D341Med (cell line): ENCODE measurements around the gene FTL.
A peak's percentile ranks its signal among the peaks of the same experiment; 100 is the strongest.
"Not testable (repeated sequence)": the region's sequence is repeated elsewhere in the genome, so short reads cannot be mapped to it uniquely, and the experiment has no call there.

Experiments used
- DNase-seq: peaks from one replicate; pipeline ENCODE4 v3.0.0; 2012; ENCODE audit warnings: low spot score

Gene FTL

DNA sequence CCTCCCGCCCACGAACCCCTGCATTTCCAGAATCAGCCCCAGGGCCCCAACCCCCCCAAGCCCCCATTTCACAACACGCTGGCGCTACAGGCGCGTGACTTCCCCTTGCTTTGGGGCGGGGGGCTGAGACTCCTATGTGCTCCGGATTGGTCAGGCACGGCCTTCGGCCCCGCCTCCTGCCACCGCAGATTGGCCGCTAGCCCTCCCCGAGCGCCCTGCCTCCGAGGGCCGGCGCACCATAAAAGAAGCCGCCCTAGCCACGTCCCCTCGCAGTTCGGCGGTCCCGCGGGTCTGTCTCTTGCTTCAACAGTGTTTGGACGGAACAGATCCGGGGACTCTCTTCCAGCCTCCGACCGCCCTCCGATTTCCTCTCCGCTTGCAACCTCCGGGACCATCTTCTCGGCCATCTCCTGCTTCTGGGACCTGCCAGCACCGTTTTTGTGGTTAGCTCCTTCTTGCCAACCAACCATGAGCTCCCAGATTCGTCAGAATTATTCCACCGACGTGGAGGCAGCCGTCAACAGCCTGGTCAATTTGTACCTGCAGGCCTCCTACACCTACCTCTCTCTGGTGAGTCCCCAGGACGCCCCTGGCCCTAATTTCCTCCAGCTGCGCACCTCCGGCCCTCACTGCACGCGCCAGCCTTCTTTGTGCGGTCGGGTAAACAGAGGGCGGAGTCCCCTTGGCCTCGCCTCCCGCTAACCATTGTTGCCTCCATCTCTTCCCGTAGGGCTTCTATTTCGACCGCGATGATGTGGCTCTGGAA lies at the start of gene FTL:
TSS of gene FTL (plus strand) at position 270 of the 766 bp plus-strand sequence. CDS start at position 469, 199 bp downstream.
- DNase-seq: peak; percentile 98

DNA sequence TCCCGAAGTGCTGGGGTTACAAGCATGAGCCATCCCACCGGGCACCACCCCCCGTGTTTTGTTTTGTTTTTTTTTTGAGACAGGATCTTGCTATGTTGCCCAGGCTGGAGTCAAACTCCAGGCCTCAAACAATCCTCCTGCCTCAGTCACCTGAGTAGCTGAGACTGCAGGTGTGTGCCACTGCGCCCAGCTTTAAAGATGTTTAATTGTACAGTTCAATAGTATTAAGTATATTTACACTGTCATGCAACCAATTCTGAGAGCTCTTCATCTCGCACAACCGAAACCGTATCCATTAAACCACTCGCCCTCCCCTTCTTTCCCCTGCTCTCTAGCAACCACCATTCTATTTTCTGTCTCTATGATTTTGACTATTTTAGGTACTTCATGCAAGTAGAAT lies 49.4 kb upstream of the FTL start:
- DNase-seq: no peak

GRCh38 chr19:48918071-48918470 lies 47.0 kb upstream of the FTL start:
- no peak for DNase-seq

DNA sequence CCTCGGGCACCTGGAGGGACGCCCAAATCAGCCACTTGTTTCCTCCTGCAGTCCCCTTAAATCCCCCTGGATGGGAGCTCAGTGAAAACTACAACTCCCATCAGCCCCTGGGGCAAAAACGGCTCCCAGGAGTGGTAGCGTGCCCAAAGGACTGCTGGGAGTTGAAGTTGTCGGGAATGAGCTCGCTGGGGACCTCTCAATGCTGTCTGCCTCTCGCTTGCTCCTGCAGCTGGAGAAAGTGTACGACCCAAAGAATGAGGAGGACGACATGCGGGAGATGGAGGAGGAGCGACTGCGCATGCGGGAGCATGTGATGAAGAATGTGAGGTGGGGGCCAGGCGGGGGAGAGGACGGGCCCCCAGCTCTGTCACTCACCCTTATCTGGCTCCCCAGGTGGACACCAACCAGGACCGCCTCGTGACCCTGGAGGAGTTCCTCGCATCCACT lies 46.3 kb upstream of the FTL start:
- DNase-seq: peak; percentile 76

GRCh38 chr19:48919271-48919670 lies 45.8 kb upstream of the FTL start:
- DNase-seq: not testable (repeated sequence)

DNA sequence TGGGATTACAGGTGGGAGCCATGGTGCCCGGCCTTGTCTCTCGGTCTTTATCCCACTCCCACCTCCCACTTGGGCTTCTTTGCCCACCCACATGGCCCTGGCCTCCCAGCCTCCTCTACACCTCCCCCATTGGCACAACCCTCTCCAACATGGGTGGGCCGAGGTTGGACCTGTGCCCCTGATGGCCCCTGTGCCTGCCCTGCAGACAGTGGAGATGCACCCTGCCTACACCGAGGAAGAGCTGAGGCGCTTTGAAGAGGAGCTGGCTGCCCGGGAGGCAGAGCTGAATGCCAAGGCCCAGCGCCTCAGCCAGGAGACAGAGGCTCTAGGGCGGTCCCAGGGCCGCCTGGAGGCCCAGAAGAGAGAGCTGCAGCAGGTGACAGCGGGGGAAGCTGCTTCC lies 44.2 kb upstream of the FTL start:
- DNase-seq: no peak

GRCh38 chr19:48921721-48922500 lies 43.2 kb upstream of the FTL start:
- DNase-seq: no peak

DNA sequence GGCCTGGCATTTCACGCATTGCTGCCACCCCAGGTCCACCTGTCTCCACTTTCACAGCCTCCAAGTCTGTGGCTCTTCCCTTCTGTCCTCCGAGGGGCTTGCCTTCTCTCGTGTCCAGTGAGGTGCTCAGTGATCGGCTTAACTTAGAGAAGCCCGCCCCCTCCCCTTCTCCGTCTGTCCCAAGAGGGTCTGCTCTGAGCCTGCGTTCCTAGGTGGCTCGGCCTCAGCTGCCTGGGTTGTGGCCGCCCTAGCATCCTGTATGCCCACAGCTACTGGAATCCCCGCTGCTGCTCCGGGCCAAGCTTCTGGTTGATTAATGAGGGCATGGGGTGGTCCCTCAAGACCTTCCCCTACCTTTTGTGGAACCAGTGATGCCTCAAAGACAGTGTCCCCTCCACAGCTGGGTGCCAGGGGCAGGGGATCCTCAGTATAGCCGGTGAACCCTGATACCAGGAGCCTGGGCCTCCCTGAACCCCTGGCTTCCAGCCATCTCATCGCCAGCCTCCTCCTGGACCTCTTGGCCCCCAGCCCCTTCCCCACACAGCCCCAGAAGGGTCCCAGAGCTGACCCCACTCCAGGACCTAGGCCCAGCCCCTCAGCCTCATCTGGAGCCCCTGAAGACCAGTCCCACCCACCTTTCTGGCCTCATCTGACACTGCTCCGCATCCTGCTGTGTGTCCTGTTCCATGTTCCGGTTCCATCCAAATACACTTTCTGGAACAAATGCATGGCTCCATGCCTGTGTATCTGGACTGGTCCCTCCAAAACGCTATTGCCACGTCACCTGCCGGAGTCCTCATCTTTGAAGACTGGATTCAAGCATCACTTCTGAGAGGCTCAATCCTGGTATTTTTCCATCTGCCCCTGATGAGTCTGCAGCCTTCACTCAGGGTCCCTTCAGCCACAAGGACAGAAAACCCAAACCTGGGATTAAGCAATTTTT lies 42.3 kb upstream of the FTL start:
- DNase-seq: no peak

GRCh38 chr19:48925240-48925843 lies 39.8 kb upstream of the FTL start:
- DNase-seq: no peak

- not testable (repeated sequence) for DNase-seq
Measured at GRCh38 chr19:48925890-48926289, 39.2 kb upstream of the FTL start.

GRCh38 chr19:48926909-48927308 lies 38.2 kb upstream of the FTL start:
- no peak for DNase-seq

- not testable (repeated sequence) for DNase-seq
Measured at GRCh38 chr19:48927692-48928091, 37.4 kb upstream of the FTL start.

GRCh38 chr19:48928164-48929025 lies 36.7 kb upstream of the FTL start:
- no peak for DNase-seq

DNA sequence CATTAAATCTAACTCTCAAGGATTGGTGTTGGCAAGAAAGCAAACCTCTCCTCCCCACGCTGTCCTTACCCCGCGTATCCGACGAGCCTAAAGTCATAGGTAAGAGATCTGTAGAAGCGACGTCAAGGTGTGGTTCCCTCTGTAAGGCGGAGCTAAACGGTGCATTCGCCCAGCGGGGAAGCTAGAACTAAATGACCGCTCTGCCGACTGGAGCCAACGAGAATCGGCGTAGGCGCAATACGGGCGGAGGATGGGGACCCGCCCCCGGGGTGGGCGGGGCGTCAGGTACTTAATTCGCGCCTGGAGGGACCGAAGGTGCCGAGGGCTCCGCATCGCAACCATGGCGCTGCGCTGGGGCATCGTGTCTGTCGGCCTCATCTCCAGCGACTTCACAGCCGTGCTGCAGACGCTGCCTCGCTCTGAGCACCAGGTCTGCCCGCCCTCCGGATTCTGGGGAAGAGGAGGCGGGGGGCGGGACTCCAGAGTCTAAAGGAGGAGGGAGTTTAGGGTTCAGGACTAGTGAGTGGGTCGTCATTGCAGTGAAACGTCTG lies 31.7 kb upstream of the FTL start, which contains the start of gene DHDH:
TSS of gene DHDH (plus strand) at position 318 of the 551 bp plus-strand sequence. CDS start at position 341, 23 bp downstream.
- peak; percentile 89 for DNase-seq

DNA sequence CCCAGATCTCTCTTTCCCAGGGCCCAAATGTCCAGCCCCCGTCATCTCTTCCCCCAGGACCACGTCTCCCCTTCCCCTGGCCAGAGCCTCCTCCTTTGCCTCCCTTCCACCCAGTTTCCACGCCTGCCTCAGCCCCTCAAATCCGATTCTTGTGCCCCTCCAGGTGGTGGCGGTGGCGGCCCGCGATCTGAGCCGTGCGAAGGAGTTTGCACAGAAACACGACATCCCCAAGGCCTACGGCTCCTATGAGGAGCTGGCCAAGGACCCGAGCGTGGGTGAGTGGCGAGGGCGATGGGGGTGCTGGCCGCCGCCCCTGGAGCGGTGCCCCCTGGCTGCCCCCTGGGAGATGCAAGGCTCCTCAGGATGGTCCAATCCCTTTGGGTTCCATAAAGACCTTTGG lies 30.3 kb upstream of the FTL start:
- no peak for DNase-seq

DNA sequence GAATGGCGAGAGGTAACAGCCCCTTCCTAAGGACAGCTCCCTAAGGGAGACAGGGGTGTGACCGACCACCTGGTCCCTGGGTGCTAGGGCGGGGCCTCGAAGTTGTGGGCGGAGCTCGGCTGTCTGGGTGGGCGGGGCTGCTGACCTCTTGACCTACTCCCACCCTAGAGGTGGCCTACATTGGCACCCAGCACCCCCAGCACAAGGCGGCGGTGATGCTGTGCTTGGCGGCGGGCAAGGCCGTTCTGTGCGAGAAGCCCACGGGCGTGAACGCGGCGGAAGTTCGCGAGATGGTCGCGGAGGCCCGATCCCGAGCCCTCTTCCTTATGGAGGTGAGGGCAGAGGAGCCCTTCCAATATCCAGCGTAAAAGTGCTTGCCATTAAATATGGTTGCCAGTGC lies 29.2 kb upstream of the FTL start:
- DNase-seq: no peak

GRCh38 chr19:48938256-48938655 lies 26.9 kb upstream of the FTL start:
- DNase-seq: no peak

DNA sequence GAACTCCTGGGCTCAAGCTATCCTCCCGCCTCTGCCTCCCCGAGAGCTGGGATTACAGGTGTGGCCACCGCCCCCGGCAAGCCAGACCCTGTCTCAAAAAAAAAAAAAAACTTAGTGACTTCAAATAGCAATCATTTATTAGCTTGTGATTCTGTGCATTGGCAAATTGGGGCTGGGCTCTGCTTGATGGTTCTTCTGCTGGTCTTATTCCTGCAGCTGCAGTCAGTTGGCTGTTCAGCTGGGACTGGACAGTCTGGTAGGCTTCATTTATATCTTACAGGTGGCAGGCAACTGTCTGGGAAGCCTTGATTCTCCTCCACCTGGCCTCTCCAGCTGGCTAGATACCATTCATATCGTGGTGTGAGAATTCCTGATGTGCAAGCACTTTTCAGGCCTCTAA lies 24.2 kb upstream of the FTL start:
- no peak for DNase-seq

DNA sequence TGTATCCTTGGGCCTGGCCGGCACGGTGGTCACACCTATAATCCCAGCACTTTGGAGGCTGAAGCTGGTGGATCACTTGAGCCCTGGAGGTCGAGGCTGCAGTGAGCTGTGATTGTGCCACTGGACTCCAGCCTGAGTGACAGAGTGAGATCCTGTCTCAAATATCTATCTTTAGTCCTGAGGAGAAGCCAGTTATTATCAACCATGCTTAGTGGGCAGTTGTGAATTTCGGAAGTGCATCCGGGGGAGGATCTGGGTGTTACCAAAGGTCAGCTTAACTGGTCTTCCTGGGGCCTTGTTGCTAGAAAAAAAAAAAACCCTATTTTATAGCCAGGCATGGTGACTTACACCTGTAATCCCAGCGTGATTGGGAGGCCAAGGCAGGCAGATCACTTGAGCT lies 22.0 kb upstream of the FTL start:
- no peak for DNase-seq

DNA sequence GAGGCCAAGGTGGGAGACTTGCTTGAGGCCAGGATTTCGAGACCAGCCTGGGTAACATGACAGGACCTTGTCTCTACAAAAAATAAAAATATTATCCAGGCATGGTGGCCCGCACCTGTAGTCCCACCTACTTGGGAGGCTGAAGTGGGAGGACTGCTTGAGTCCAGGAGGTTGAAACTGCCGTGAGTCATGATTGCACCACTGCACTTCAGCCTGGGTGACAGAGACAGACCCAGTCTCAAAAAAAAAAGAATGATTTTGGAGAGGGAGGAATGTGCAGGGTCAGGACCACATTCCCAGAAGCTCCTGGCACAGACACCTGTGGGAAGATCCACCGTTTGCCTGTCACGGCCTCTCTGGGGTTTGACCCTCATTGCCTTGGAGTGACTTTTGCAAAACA lies 19.7 kb upstream of the FTL start:
- DNase-seq: no peak
